HEK293T (cell line): Measurements from ENCODE around the gene CPO.

Experiments
- BHLHE40 ChIP-seq: fragments of 450-650 bp; IDR thresholded peaks from 2 replicates; pipeline ENCODE4 v1.6.1; 2016; ENCODE audit warnings: mild to moderate bottlenecking, moderate library complexity, borderline replicate concordance
- CTBP1 ChIP-seq: fragments of 450-650 bp; IDR thresholded peaks from 2 replicates; pipeline ENCODE4 v1.6.1; 2016; ENCODE audit warnings: borderline replicate concordance
- ELF4 ChIP-seq: fragments of 450-650 bp; IDR thresholded peaks from 2 replicates; pipeline ENCODE4 v1.6.1; 2017; ENCODE audit warnings: antibody characterized with exemption
- FOXK2 ChIP-seq: fragments of 450-650 bp; IDR thresholded peaks from 2 replicates; pipeline ENCODE4 v1.6.1; 2016; ENCODE audit warnings: mild to moderate bottlenecking
- FOXM1 ChIP-seq: fragments of 450-650 bp; IDR thresholded peaks from 2 replicates; pipeline ENCODE4 v1.6.1; 2017; ENCODE audit warnings: mild to moderate bottlenecking, borderline replicate concordance
- HDGF ChIP-seq: fragments of 450-650 bp; IDR thresholded peaks from 2 replicates; pipeline ENCODE4 v1.6.1; 2017; ENCODE audit warnings: antibody characterized with exemption, borderline replicate concordance
- L3MBTL2 ChIP-seq: fragments of 450-650 bp; conservative IDR thresholded peaks from 2 replicates; pipeline ENCODE4 v1.6.1; 2016; ENCODE audit warnings: mild to moderate bottlenecking
- NFRKB ChIP-seq: fragments of 450-650 bp; IDR thresholded peaks from 2 replicates; pipeline ENCODE4 v1.6.1; 2016; ENCODE audit warnings: mild to moderate bottlenecking, moderate library complexity
- PKNOX1 ChIP-seq: fragments of 450-650 bp; IDR thresholded peaks from 2 replicates; pipeline ENCODE4 v1.6.1; 2016
- SUZ12 ChIP-seq: fragments of 450-650 bp; IDR thresholded peaks from 2 replicates; pipeline ENCODE4 v1.6.1; 2016; ENCODE audit warnings: mild to moderate bottlenecking
- TARDBP ChIP-seq: fragments of 450-650 bp; IDR thresholded peaks from 2 replicates; pipeline ENCODE4 v1.6.1; 2016
- ZNF384 ChIP-seq: fragments of 450-650 bp; IDR thresholded peaks from 2 replicates; pipeline ENCODE4 v1.6.1; 2016

DNA sequence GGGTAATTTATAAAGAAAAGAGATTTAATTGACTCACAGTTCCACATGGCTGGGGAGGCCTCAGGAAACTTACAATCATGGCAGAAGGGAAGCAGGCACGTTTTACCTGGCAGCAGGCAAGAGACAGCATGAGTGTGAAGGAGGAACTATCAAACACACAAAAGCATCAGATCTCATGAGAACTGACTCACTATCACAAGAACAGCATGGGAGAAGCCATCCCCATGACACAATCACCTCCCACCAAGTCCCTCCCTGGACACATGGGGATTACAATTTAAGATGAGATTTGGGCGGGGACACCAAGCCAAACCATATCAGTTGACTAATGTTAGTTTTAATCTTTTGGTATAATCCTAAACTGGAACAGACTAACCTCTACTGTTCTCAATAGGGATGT is 49.1 kb upstream of the CPO start:
- TF ChIP-seq TARDBP, result no peak
- TF ChIP-seq SUZ12, result no peak
- no peak for TF ChIP-seq FOXM1
- TF ChIP-seq ELF4, result no peak
- no peak for TF ChIP-seq FOXK2
- TF ChIP-seq PKNOX1, result no peak
- no peak for TF ChIP-seq ZNF384
- TF ChIP-seq NFRKB, result no peak
- TF ChIP-seq L3MBTL2, result no peak
- no peak for TF ChIP-seq CTBP1
- no peak for TF ChIP-seq HDGF
- no peak for TF ChIP-seq BHLHE40
